B cell (primary cell): Measurements from ENCODE around the gene PKMYT1. TPM values are rescaled to one million over a fixed set of nuclear protein-coding genes. Genes with fewer than 3 reads are reported as not detected.

ENCODE experiments used
- ATAC-seq: fragments of 200-7000 bp; cut with Tn5 transposase; one replicate; pipeline ENCODE4 v1.10.0; 2021; ENCODE audit warnings: low read depth, mild to moderate bottlenecking, moderate number of reproducible peaks, moderate library complexity
- CTCF ChIA-PET: fragments of 350-600 bp; sonication (Branson Sonifier 250); formaldehyde crosslinking; loops from one replicate; lab custom pipeline; 2021; ENCODE audit warnings: antibody characterized with exemption, inconsistent platforms; lab: Charles Lee
- POLR2A ChIA-PET: fragments of 350-600 bp; sonication (Branson Sonifier 250); formaldehyde crosslinking; loops from one replicate; lab custom pipeline; 2021; ENCODE audit warnings: antibody characterized with exemption; lab: Charles Lee
- DNase-seq: peaks from one replicate; pipeline ENCODE4 v3.0.0; 2013
- H2AFZ ChIP-seq: 2 replicates; pipeline ENCODE4 v1.6.1; 2012; ENCODE audit warnings: mild to moderate bottlenecking, low read depth, low read length; ENCODE audit not compliant: insufficient read depth, poor library complexity, severe bottlenecking
- H3K27ac ChIP-seq, 2 donors: 1 replicate in 1 of 2; 2 replicates in 1 of 2; pipeline ENCODE4 v1.5.1; 2012 to 2013; ENCODE audit warnings: low read length in 2 of 2, mild to moderate bottlenecking in 2 of 2, moderate library complexity in 1 of 2
- H3K27me3 ChIP-seq, 4 experiments: fragments of 200-600 bp in 1 of 4; sonication (generic) in 1 of 4; replicated peaks in 1 of 4; 1 replicate in 2 of 4; 2 replicates in 2 of 4; pipeline versions ENCODE4 v1.6.1 to v1.7.0; 2013 to 2016; ENCODE audit warnings: low read length in 3 of 4, mild to moderate bottlenecking in 2 of 4, mixed read lengths in 1 of 4, moderate library complexity in 1 of 4; ENCODE audit not compliant: insufficient read depth in 4 of 4, control insufficient read depth in 3 of 4; ENCODE audit errors: control extremely low read depth in 1 of 4
- H3K36me3 ChIP-seq, 2 experiments: replicated peaks in 1 of 2; 1 replicate in 1 of 2; 2 replicates in 1 of 2; pipeline versions ENCODE4 v1.6.1 to v1.7.1; 2013; ENCODE audit warnings: low read length in 1 of 2; ENCODE audit not compliant: insufficient read depth in 2 of 2, control insufficient read depth in 1 of 2; ENCODE audit errors: control extremely low read depth in 1 of 2, extremely low read depth in 1 of 2
- H3K4me1 ChIP-seq, 2 donors: fragments of 200-600 bp in 1 of 2; sonication (generic) in 1 of 2; 1 replicate in 1 of 2; 2 replicates in 1 of 2; pipeline versions ENCODE4 v1.5.1 to v1.6.1; 2013 to 2017; ENCODE audit warnings: low read length in 2 of 2; ENCODE audit not compliant: control insufficient read depth in 2 of 2, insufficient read depth in 2 of 2
- H3K4me2 ChIP-seq: replicated peaks from 2 replicates; pipeline ENCODE3; 2012; ENCODE audit warnings: mild to moderate bottlenecking, low read depth, low read length; ENCODE audit not compliant: poor library complexity, severe bottlenecking
- H3K4me3 ChIP-seq, 5 experiments: fragments of 200-600 bp in 1 of 5; sonication (generic) in 1 of 5; 1 replicate in 3 of 5; 2 replicates in 2 of 5; pipeline versions ENCODE4 v1.5.1 to v1.7.0; 2011 to 2016; ENCODE audit warnings: low read length in 4 of 5, mild to moderate bottlenecking in 4 of 5, low read depth in 2 of 5, control low read depth in 1 of 5, moderate library complexity in 1 of 5; ENCODE audit not compliant: insufficient read depth in 1 of 5; ENCODE audit errors: control extremely low read depth in 1 of 5, extremely low read depth in 1 of 5
- H3K79me2 ChIP-seq: fragments of 200-600 bp; sonication (generic); one replicate; pipeline ENCODE4 v1.6.0; 2016; ENCODE audit warnings: low read length; ENCODE audit not compliant: control insufficient read depth, insufficient read depth
- H3K9ac ChIP-seq: fragments of 200-600 bp; sonication (generic); 2 replicates; pipeline ENCODE4 v1.6.1; 2017; ENCODE audit warnings: mild to moderate bottlenecking, low read length, moderate library complexity
- H3K9me3 ChIP-seq, 3 donors: one replicate each; pipeline versions ENCODE4 v1.6.1 to v1.7.1; 2013; ENCODE audit warnings: low read length in 2 of 3; ENCODE audit not compliant: control insufficient read depth in 2 of 3, insufficient read depth in 1 of 3; ENCODE audit errors: control extremely low read depth in 1 of 3
- H4K20me1 ChIP-seq: 2 replicates; pipeline ENCODE4 v1.6.0; 2012; ENCODE audit warnings: mild to moderate bottlenecking, low read length; ENCODE audit not compliant: insufficient read depth, control insufficient read depth, poor library complexity, severe bottlenecking
- H3K27ac Mint-ChIP-seq: one replicate; pipeline ENCODE4 v1.8.0; 2021; ENCODE audit warnings: mixed read lengths
- H3K27me3 Mint-ChIP-seq: one replicate; pipeline ENCODE4 v1.8.0; 2021; ENCODE audit warnings: mixed read lengths
- H3K4me1 Mint-ChIP-seq: one replicate; pipeline ENCODE4 v1.8.0; 2021; ENCODE audit warnings: mixed read lengths
- H3K4me3 Mint-ChIP-seq: one replicate; pipeline ENCODE4 v1.8.0; 2021; ENCODE audit warnings: mixed read lengths
- H3K9me3 Mint-ChIP-seq: one replicate; pipeline ENCODE4 v1.8.0; 2022; ENCODE audit warnings: mixed read lengths; ENCODE audit not compliant: insufficient read depth
- CTCF ChIP-seq: fragments of 200-600 bp; IDR thresholded peaks from one replicate; pipeline ENCODE4 v1.8.0; 2022; ENCODE audit warnings: antibody characterized with exemption, mild to moderate bottlenecking
- EZH2 ChIP-seq: IDR thresholded peaks from 2 replicates; pipeline ENCODE4 v1.6.1; 2012; ENCODE audit warnings: borderline replicate concordance, low read depth, mild to moderate bottlenecking, moderate library complexity, low read length; ENCODE audit not compliant: insufficient read depth, poor library complexity, severe bottlenecking
- WGBS: methylation state at CpG from one replicate; pipeline ENCODE4 v1.1.5; 2013; ENCODE audit warnings: missing lambda C conversion rate; ENCODE audit not compliant: insufficient coverage; 5-methylcytosine and 5-hydroxymethylcytosine counted together
- intact Hi-C: fragments of 100-400 bp; cut with micrococcal nuclease; formaldehyde crosslinking; loops from one replicate; pipeline ENCODE4 v1.10.0; 2022
- polyA plus RNA-seq: library from polyadenylated mRNA; depleted of rRNA; stranded (reverse); fragments of >200 nt; gene quantifications from 2 replicates; pipeline ENCODE4 v1.2.3, GENCODE V29; 2012
- total RNA-seq, 2 donors: library from RNA; stranded (reverse); fragments of 120-200 nt in 1 of 2; gene quantifications; 1 replicate in 1 of 2; 2 replicates in 1 of 2; pipeline versions ENCODE4 v1.2.3 to v1.2.4, GENCODE V29; 2013 to 2022

The PKMYT1 gene
- total and polyA plus RNA-seq, 2 donors (not counting 1 experiment from before 2014, with no cell fraction given) = 0.67 to 2.6 TPM

- Mint-ChIP-seq H3K9me3 (no peaks in the 10 kb centered on the region), H3K4me1 (peaks cover 31% of the 10 kb centered on the region), H3K4me3 (peak overlapping the region; percentile 87), H3K27ac (no peak overlapping the region), H3K27me3 (peaks cover 16% of the 10 kb centered on the region)
- no peak overlapping the region for H3K27ac ChIP-seq
- no peaks in the 10 kb centered on the region for H3K79me2 ChIP-seq
- intact Hi-C loops = loop anchor here (2.0 to 5.0 kb wide), 2 partner anchors 55 to 57 kb away; partner anchors contain the start of genes FLYWCH1, HCFC1R1, THOC6 and TNFRSF12A
- ChIA-PET CTCF (interaction anchor here (1.3 to 2.3 kb wide), 3 partner anchors 9 to 41 kb away, joined by 3 to 7 read pairs (median 5); no protein-coding TSS in a partner anchor), POLR2A (interaction anchor here (2.0 kb wide), 1 partner anchor 13 kb away, joined by 10 read pairs; the partner anchor contains the start of gene PKMYT1)
- peaks cover 65 to 68% of the 10 kb centered on the region in 2 donors for H3K4me1 ChIP-seq
- no peaks in the 10 kb centered on the region for H3K36me3 ChIP-seq
- no peak overlapping the region for H3K4me3 ChIP-seq
- TF ChIP-seq CTCF (no peak), EZH2 (no peak)
- no peak overlapping the region for H3K9ac ChIP-seq
- H2AFZ ChIP-seq = no peak overlapping the region
- H4K20me1 ChIP-seq = peaks cover 29% of the 10 kb centered on the region
- peak overlapping the region; percentile 99 for H3K4me2 ChIP-seq
- peaks cover 0 to 58% (median 18%) of the 10 kb centered on the region in 4 experiments for H3K27me3 ChIP-seq
- no peak for DNase-seq
- ATAC-seq = no peak
- H3K9me3 ChIP-seq = peaks cover 0 to 26% (median 0%) of the 10 kb centered on the region in 3 donors
- 56% methylated on average over 33 of the region's 33 CpGs for WGBS
These were observed 12.5 kb downstream of the PKMYT1 start for GRCh38 chr16:2967721-2968161.

GRCh38 chr16:2967211-2967631 lies 13.0 kb downstream of the PKMYT1 start:
- Histone ChIP-seq H2AFZ (peak overlapping the region; percentile 49), H3K79me2 (no peaks in the 10 kb centered on the region), H3K4me3 (peak overlapping the region in 2 of 5 experiments; percentile 29 to 37), H3K9ac (peak overlapping the region; percentile 35), H4K20me1 (peaks cover 34% of the 10 kb centered on the region), H3K27me3 (peaks cover 0 to 62% (median 19%) of the 10 kb centered on the region in 4 experiments), H3K27ac (no peak overlapping the region), H3K4me2 (peak overlapping the region; percentile 99), H3K36me3 (no peaks in the 10 kb centered on the region), H3K9me3 (peaks cover 0 to 28% (median 0%) of the 10 kb centered on the region in 3 donors), H3K4me1 (peaks cover 70 to 73% of the 10 kb centered on the region in 2 donors)
- Mint-ChIP-seq H3K27me3 (peaks cover 16% of the 10 kb centered on the region), H3K27ac (no peak overlapping the region), H3K4me1 (peaks cover 33% of the 10 kb centered on the region), H3K9me3 (no peaks in the 10 kb centered on the region), H3K4me3 (peak overlapping the region; percentile 62)
- CTCF ChIA-PET = interaction anchor here (1.3 to 2.3 kb wide), 3 partner anchors 10 to 61 kb away, joined by 4 to 7 read pairs (median 5); no protein-coding TSS in a partner anchor
- TF ChIP-seq EZH2 (no peak), CTCF (no peak)
- 18% methylated on average over 51 of the region's 51 CpGs for WGBS
- no peak for ATAC-seq
- intact Hi-C loops = loop anchor here (5.0 kb wide), 1 partner anchor 55 kb away; the partner anchor contains the start of genes HCFC1R1, THOC6 and TNFRSF12A
- DNase-seq = no peak
- POLR2A ChIA-PET = interaction anchor here (0.6 to 2.0 kb wide), 2 partner anchors 13 to 434 kb away, joined by 10 read pairs; partner anchors contain the start of gene PKMYT1
